HCT116 (cell line): ENCODE results near the gene DNM2. TPM values are rescaled to one million over a fixed set of nuclear protein-coding genes. Genes with fewer than 3 reads are reported as not detected.
A peak's percentile ranks its signal among the peaks of the same experiment; 100 is the strongest.

Source experiments
- ATAC-seq: fragments of 200-7000 bp; cut with Tn5 transposase; 2 replicates; pipeline ENCODE4 v1.9.1; 2020; ENCODE audit warnings: mild to moderate bottlenecking, moderate library complexity
- BruUV-seq: library from RNA; stranded (reverse); fragments of 400-500 nt; replicated peaks from 2 replicates; lab custom pipeline; 2021; lab: Mats Ljungman, UMichigan
- CTCF ChIA-PET: fragments of 300-600 bp; sonication (Branson Sonifier 250); formaldehyde crosslinking; loops from one replicate; lab custom pipeline; 2021; ENCODE audit warnings: antibody characterized with exemption; lab: Charles Lee
- POLR2A ChIA-PET: fragments of 300-600, 350-600 bp; sonication (Branson Sonifier 250); formaldehyde crosslinking; loops from one replicate; lab custom pipeline; 2021; ENCODE audit warnings: antibody characterized with exemption; lab: Charles Lee
- RAD21 ChIA-PET, 2 experiments: fragments of 300-600 bp; sonication (Branson Sonifier 250); formaldehyde crosslinking; loops; one replicate each; lab custom pipeline; 2023; ENCODE audit warnings: low total read pairs in 2 of 2; ENCODE audit not compliant: uncharacterized antibody in 2 of 2, unreplicated experiment in 2 of 2, low non-redundant PET in 1 of 2; lab: Charles Lee
- DNase-seq: peaks from one replicate; pipeline ENCODE4 v3.0.0-alpha.2; 2010; ENCODE audit warnings: low read depth, low spot score
- H2AFZ ChIP-seq: fragments of 200-600 bp; shearing (Covaris generic), sonication (generic); 2 replicates; pipeline ENCODE4 v1.6.1; 2017; ENCODE audit warnings: low read depth, mixed run types, mixed read lengths, antibody characterized with exemption, low read length; ENCODE audit not compliant: poor library complexity, severe bottlenecking
- H3K27ac ChIP-seq: 2 replicates; pipeline ENCODE4 v1.5.1; 2012; ENCODE audit warnings: low read depth, low read length
- H3K27me3 ChIP-seq: fragments of 200-600 bp; sonication (generic); 2 replicates; pipeline ENCODE4 v1.6.1; 2016; ENCODE audit warnings: mixed run types, low read length, mixed read lengths; ENCODE audit not compliant: insufficient read depth
- H3K36me3 ChIP-seq, 2 experiments: fragments of 200-500 bp in 1 of 2; fragments of 200-600 bp in 1 of 2; sonication (Bioruptor generic) in 1 of 2; sonication (generic) in 1 of 2; 2 replicates each; pipeline versions ENCODE4 v1.5.1 to v1.6.1; 2014 to 2016; ENCODE audit warnings: low read length in 2 of 2, inconsistent platforms in 1 of 2, mixed read lengths in 1 of 2, mixed run types in 1 of 2; ENCODE audit not compliant: insufficient read depth in 2 of 2, control insufficient read depth in 1 of 2
- H3K4me1 ChIP-seq, 2 experiments: fragments of 200-600 bp in 1 of 2; sonication (generic) in 1 of 2; 2 replicates each; pipeline versions ENCODE4 v1.5.1 to v1.6.1; 2012 to 2017; ENCODE audit warnings: low read length in 2 of 2, inconsistent platforms in 1 of 2, mild to moderate bottlenecking in 1 of 2, mixed read lengths in 1 of 2, mixed run types in 1 of 2, moderate library complexity in 1 of 2; ENCODE audit not compliant: insufficient read depth in 2 of 2, control insufficient read depth in 1 of 2
- H3K4me2 ChIP-seq: fragments of 200-600 bp; sonication (generic); 2 replicates; pipeline ENCODE4 v1.6.1; 2017; ENCODE audit warnings: mixed run types, low read length, mixed read lengths
- H3K4me3 ChIP-seq, 2 experiments: fragments of 200-600 bp in 1 of 2; sonication (generic) in 1 of 2; replicated peaks in 1 of 2; 2 replicates each; pipeline ENCODE4 v1.5.1; 2011 to 2016; ENCODE audit warnings: low read length in 2 of 2, control low read depth in 1 of 2, low read depth in 1 of 2, mild to moderate bottlenecking in 1 of 2, mixed read lengths in 1 of 2, mixed run types in 1 of 2
- H3K79me2 ChIP-seq: fragments of 200-600 bp; sonication (generic); 2 replicates; pipeline ENCODE4 v1.6.1; 2017; ENCODE audit warnings: mild to moderate bottlenecking, mixed run types, low read length, moderate library complexity, mixed read lengths; ENCODE audit not compliant: insufficient read depth
- H3K9ac ChIP-seq: fragments of 200-600 bp; sonication (generic); 2 replicates; pipeline ENCODE4 v1.6.1; 2016; ENCODE audit warnings: low read length, mixed read lengths
- H3K9me2 ChIP-seq: fragments of 200-600 bp; sonication (generic), shearing (Covaris generic); 2 replicates; pipeline ENCODE4 v1.6.1; 2017; ENCODE audit warnings: mixed run types, mild to moderate bottlenecking, moderate library complexity; ENCODE audit not compliant: insufficient read depth
- H3K9me3 ChIP-seq, 2 experiments: fragments of 200-500 bp in 1 of 2; fragments of 200-600 bp in 1 of 2; sonication (Bioruptor generic) in 1 of 2; sonication (generic) in 1 of 2; 2 replicates each; pipeline ENCODE4 v1.6.1; 2014 to 2017; ENCODE audit warnings: low read length in 2 of 2, mixed read lengths in 2 of 2, inconsistent platforms in 1 of 2, low read depth in 1 of 2, mild to moderate bottlenecking in 1 of 2, mixed run types in 1 of 2, moderate library complexity in 1 of 2; ENCODE audit not compliant: control insufficient read depth in 1 of 2, insufficient read depth in 1 of 2
- H4K20me1 ChIP-seq: fragments of 200-600 bp; sonication (generic), shearing (Covaris generic); 2 replicates; pipeline ENCODE4 v1.6.1; 2017; ENCODE audit warnings: mixed run types, mild to moderate bottlenecking, moderate library complexity; ENCODE audit not compliant: insufficient read depth
- EGR1 ChIP-seq: IDR thresholded peaks from 2 replicates; pipeline ENCODE4 v1.6.1; 2012; ENCODE audit warnings: low read depth
- ELF1 ChIP-seq: IDR thresholded peaks from 2 replicates; pipeline ENCODE4 v1.6.1; 2012; ENCODE audit warnings: low read depth, borderline replicate concordance
- EZH2 ChIP-seq: fragments of 200-600 bp; sonication (generic); IDR thresholded peaks from 2 replicates; pipeline ENCODE4 v1.6.1; 2017; ENCODE audit warnings: antibody characterized with exemption, mixed run types
- EZH2phosphoT487 ChIP-seq: fragments of 200-600 bp; IDR thresholded peaks from 2 replicates; pipeline ENCODE4 v1.6.1; 2018; ENCODE audit warnings: antibody characterized with exemption, borderline replicate concordance
- FOSL1 ChIP-seq: IDR thresholded peaks from 2 replicates; pipeline ENCODE4 v1.6.1; 2012; ENCODE audit warnings: low read depth
- JUND ChIP-seq: IDR thresholded peaks from 2 replicates; pipeline ENCODE4 v1.6.1; 2012
- MAX ChIP-seq: IDR thresholded peaks from 2 replicates; pipeline ENCODE4 v1.6.1; 2012
- POLR2A ChIP-seq: IDR thresholded peaks from 2 replicates; pipeline ENCODE4 v1.7.0; 2011; ENCODE audit warnings: borderline replicate concordance; ENCODE audit not compliant: insufficient read depth, insufficient read length; ENCODE audit errors: extremely low read depth
- POLR2AphosphoS5 ChIP-seq: IDR thresholded peaks from 2 replicates; pipeline ENCODE4 v1.6.1; 2011; ENCODE audit warnings: mild to moderate bottlenecking, low read depth, low read length, moderate library complexity
- REST ChIP-seq: IDR thresholded peaks from 2 replicates; pipeline ENCODE4 v1.6.1; 2012; ENCODE audit warnings: low read depth
- SIN3A ChIP-seq: IDR thresholded peaks from 2 replicates; pipeline ENCODE4 v1.6.1; 2012; ENCODE audit warnings: low read depth
- TCF7L2 ChIP-seq: IDR thresholded peaks from 2 replicates; pipeline ENCODE4 v1.7.0; 2011; ENCODE audit warnings: borderline replicate concordance, inconsistent platforms; ENCODE audit not compliant: insufficient read depth, insufficient read length; ENCODE audit errors: extremely low read depth
- YY1 ChIP-seq: IDR thresholded peaks from 2 replicates; pipeline ENCODE4 v1.6.1; 2011; ENCODE audit warnings: low read length, low read depth, moderate library complexity, mild to moderate bottlenecking; ENCODE audit not compliant: insufficient replicate concordance; ENCODE audit errors: extremely low read depth
- ZBTB33 ChIP-seq: IDR thresholded peaks from 2 replicates; pipeline ENCODE4 v1.6.1; 2011; ENCODE audit warnings: mild to moderate bottlenecking, low read length, moderate library complexity; ENCODE audit not compliant: insufficient replicate concordance; ENCODE audit errors: extremely low read depth
- intact Hi-C: fragments of 100-400 bp; cut with micrococcal nuclease; formaldehyde crosslinking; loops from 2 replicates; pipeline ENCODE4 v1.10.0; 2022
- total RNA-seq: library from RNA; stranded (reverse); gene quantifications from one replicate; pipeline ENCODE4 v1.2.1, GENCODE V29; 2021; ENCODE audit not compliant: unreplicated experiment

Gene DNM2
- total RNA-seq, 1 experiment from 2014 or later: 183 TPM

GRCh38 chr19:10680545-10681135 is 37.2 kb upstream of the DNM2 start:
- Histone ChIP-seq H2AFZ (no peak overlapping the region), H3K9me2 (no peaks in the 10 kb centered on the region), H3K9me3 (no peaks in the 10 kb centered on the region), H3K4me2 (no peak overlapping the region), H3K4me1 (no peaks in the 10 kb centered on the region), H3K4me3 (no peak overlapping the region), H3K79me2 (peaks cover 97% of the 10 kb centered on the region), H3K27me3 (no peaks in the 10 kb centered on the region), H3K27ac (no peak overlapping the region), H3K9ac (no peak overlapping the region), H3K36me3 (peaks cover 75 to 83% of the 10 kb centered on the region in 2 experiments), H4K20me1 (peaks cover 15% of the 10 kb centered on the region; the same call in 1 of the 2 replicates)
- no peak for TF ChIP-seq POLR2AphosphoS5
- TF ChIP-seq EZH2: no peak
- TF ChIP-seq YY1: no peak
- no peak for TF ChIP-seq SIN3A
- TF ChIP-seq MAX: no peak
- TF ChIP-seq JUND: no peak
- BruUV-seq: no TSS peak
- intact Hi-C loops: no loop called here
- RAD21 ChIA-PET: no interaction called here
- DNase-seq (no peak), ATAC-seq (no peak)
- POLR2A ChIA-PET: no interaction called here
- CTCF ChIA-PET: no interaction called here

GRCh38 chr19:10681658-10682057 is 36.2 kb upstream of the DNM2 start:
- DNase-seq: no peak
- Histone ChIP-seq H3K27ac (no peak overlapping the region), H3K9me3 (no peaks in the 10 kb centered on the region), H3K9me2 (no peaks in the 10 kb centered on the region), H3K4me3 (no peak overlapping the region), H3K4me2 (no peak overlapping the region), H3K27me3 (no peaks in the 10 kb centered on the region), H3K36me3 (peaks cover 79 to 86% of the 10 kb centered on the region in 2 experiments), H3K9ac (no peak overlapping the region), H3K79me2 (peaks cover 98% of the 10 kb centered on the region), H3K4me1 (no peaks in the 10 kb centered on the region), H4K20me1 (peaks cover 15% of the 10 kb centered on the region; the same call in 1 of the 2 replicates), H2AFZ (no peak overlapping the region)
- intact Hi-C loops: no loop called here
- 0 out of 2 replicates have a peak, but pooled peaks have one; percentile 9 for ATAC-seq
- ChIA-PET CTCF (no interaction called here), POLR2A (no interaction called here), RAD21 (no interaction called here)
- no TSS peak for BruUV-seq
- no peak for TF ChIP-seq TCF7L2
- no peak for TF ChIP-seq POLR2A
- no peak for TF ChIP-seq ZBTB33
- no peak for TF ChIP-seq JUND
- TF ChIP-seq MAX: no peak
- no peak for TF ChIP-seq REST
- no peak for TF ChIP-seq EZH2phosphoT487
- TF ChIP-seq FOSL1: no peak
- no peak for TF ChIP-seq EZH2
- no peak for TF ChIP-seq ELF1
- TF ChIP-seq EGR1: no peak
